IPS-15b (cell line): ENCODE measurements around the gene CRLF2.
A peak's percentile ranks its signal among the peaks of the same experiment; 100 is the strongest.
"Not testable (repeated sequence)": the region's sequence is repeated elsewhere in the genome, so short reads cannot be mapped to it uniquely, and the experiment has no call there.

ENCODE experiments used
- H3K27me3 ChIP-seq: one replicate; pipeline ENCODE4 v1.6.1; 2013; ENCODE audit warnings: low read length; ENCODE audit not compliant: control insufficient read depth, insufficient read depth
- H3K36me3 ChIP-seq: one replicate; pipeline ENCODE4 v1.6.1; 2013; ENCODE audit warnings: low read length; ENCODE audit not compliant: control insufficient read depth, insufficient read depth
- H3K4me1 ChIP-seq: one replicate; pipeline ENCODE4 v1.6.1; 2013; ENCODE audit warnings: mild to moderate bottlenecking, low read length; ENCODE audit not compliant: control insufficient read depth, insufficient read depth
- H3K4me3 ChIP-seq: one replicate; pipeline ENCODE4 v1.5.1; 2013; ENCODE audit warnings: low read depth, low read length
- H3K9ac ChIP-seq: one replicate; pipeline ENCODE4 v1.6.1; 2013; ENCODE audit warnings: low read depth, mild to moderate bottlenecking, low read length
- H3K9me3 ChIP-seq: one replicate; pipeline ENCODE4 v1.6.1; 2013; ENCODE audit warnings: mild to moderate bottlenecking, low read length; ENCODE audit not compliant: control insufficient read depth, insufficient read depth

The CRLF2 gene

GRCh38 chrX:1176531-1177320 is 35.7 kb downstream of the CRLF2 start:
- Histone ChIP-seq H3K27me3 (peaks cover 11% of the 10 kb centered on the region), H3K4me1 (peaks cover 15% of the 10 kb centered on the region)
- H3K9ac ChIP-seq, H3K9me3 ChIP-seq, H3K4me3 ChIP-seq, H3K36me3 ChIP-seq: not testable (repeated sequence)

GRCh38 chrX:1174609-1175545 is 37.6 kb downstream of the CRLF2 start:
- Histone ChIP-seq H3K4me1 (peaks cover 15% of the 10 kb centered on the region), H3K27me3 (peaks cover 11% of the 10 kb centered on the region)
- H3K36me3 ChIP-seq, H3K9ac ChIP-seq, H3K9me3 ChIP-seq, H3K4me3 ChIP-seq: not testable (repeated sequence)

- peaks cover 11% of the 10 kb centered on the region for H3K27me3 ChIP-seq
- not testable (repeated sequence) for H3K4me3 ChIP-seq, H3K36me3 ChIP-seq, H3K9me3 ChIP-seq, H3K4me1 ChIP-seq, H3K9ac ChIP-seq
Measured at GRCh38 chrX:1173435-1173834, 39.0 kb downstream of the CRLF2 start.

- H3K9me3 ChIP-seq = no peaks in the 10 kb centered on the region
- no peaks in the 10 kb centered on the region for H3K36me3 ChIP-seq
- peaks cover 10% of the 10 kb centered on the region for H3K4me1 ChIP-seq
- H3K9ac ChIP-seq = no peak overlapping the region
- peak overlapping the region; percentile 22 for H3K4me3 ChIP-seq
- peaks cover 11% of the 10 kb centered on the region for H3K27me3 ChIP-seq
Measured at GRCh38 chrX:1172496-1172895, 40.0 kb downstream of the CRLF2 start.

GRCh38 chrX:1171915-1172314 is 40.5 kb downstream of the CRLF2 start:
- not testable (repeated sequence) for H3K36me3 ChIP-seq, H3K9ac ChIP-seq, H3K9me3 ChIP-seq, H3K4me3 ChIP-seq, H3K4me1 ChIP-seq
- peaks cover 11% of the 10 kb centered on the region for H3K27me3 ChIP-seq

GRCh38 chrX:1170243-1170642 is 42.2 kb downstream of the CRLF2 start:
- Histone ChIP-seq H3K27me3 (peaks cover 11% of the 10 kb centered on the region), H3K9ac (no peak overlapping the region), H3K4me3 (no peak overlapping the region), H3K9me3 (no peaks in the 10 kb centered on the region), H3K4me1 (peaks cover 10% of the 10 kb centered on the region), H3K36me3 (no peaks in the 10 kb centered on the region)

- Histone ChIP-seq H3K9me3 (no peaks in the 10 kb centered on the region), H3K27me3 (peaks cover 2% of the 10 kb centered on the region)
Measured at GRCh38 chrX:1169189-1169588, 43.3 kb downstream of the CRLF2 start.

GRCh38 chrX:1167918-1168481 is 44.4 kb downstream of the CRLF2 start:
- H3K4me3 ChIP-seq = no peak overlapping the region
- H3K4me1 ChIP-seq = peaks cover 8% of the 10 kb centered on the region
- no peaks in the 10 kb centered on the region for H3K9me3 ChIP-seq
- no peaks in the 10 kb centered on the region for H3K36me3 ChIP-seq
- H3K9ac ChIP-seq = no peak overlapping the region
- peaks cover 2% of the 10 kb centered on the region for H3K27me3 ChIP-seq

More at GRCh38 chrX:1169189-1169588, 43.3 kb downstream of the CRLF2 start:
- Histone ChIP-seq H3K4me1 (peaks cover 10% of the 10 kb centered on the region), H3K4me3 (no peak overlapping the region), H3K9ac (no peak overlapping the region), H3K36me3 (no peaks in the 10 kb centered on the region)

- no peak overlapping the region for H3K4me3 ChIP-seq
- no peaks in the 10 kb centered on the region for H3K9me3 ChIP-seq
Measured at GRCh38 chrX:1167466-1167865, 45.0 kb downstream of the CRLF2 start.

GRCh38 chrX:1165535-1166196 is 46.8 kb downstream of the CRLF2 start:
- Histone ChIP-seq H3K27me3 (no peaks in the 10 kb centered on the region), H3K36me3 (no peaks in the 10 kb centered on the region), H3K9ac (no peak overlapping the region), H3K4me3 (no peak overlapping the region), H3K4me1 (no peaks in the 10 kb centered on the region), H3K9me3 (no peaks in the 10 kb centered on the region)

More at GRCh38 chrX:1167466-1167865, 45.0 kb downstream of the CRLF2 start:
- Histone ChIP-seq H3K9ac (no peak overlapping the region), H3K27me3 (no peaks in the 10 kb centered on the region), H3K4me1 (peaks cover 4% of the 10 kb centered on the region), H3K36me3 (no peaks in the 10 kb centered on the region)
